ENCODE measurements around the gene NR1H4. TPM values are rescaled to one million over a fixed set of nuclear protein-coding genes. Genes with fewer than 3 reads are reported as not detected.

NR1H4 gene
- total RNA-seq, 2 donors from 2014 or later: not detected

DNA sequence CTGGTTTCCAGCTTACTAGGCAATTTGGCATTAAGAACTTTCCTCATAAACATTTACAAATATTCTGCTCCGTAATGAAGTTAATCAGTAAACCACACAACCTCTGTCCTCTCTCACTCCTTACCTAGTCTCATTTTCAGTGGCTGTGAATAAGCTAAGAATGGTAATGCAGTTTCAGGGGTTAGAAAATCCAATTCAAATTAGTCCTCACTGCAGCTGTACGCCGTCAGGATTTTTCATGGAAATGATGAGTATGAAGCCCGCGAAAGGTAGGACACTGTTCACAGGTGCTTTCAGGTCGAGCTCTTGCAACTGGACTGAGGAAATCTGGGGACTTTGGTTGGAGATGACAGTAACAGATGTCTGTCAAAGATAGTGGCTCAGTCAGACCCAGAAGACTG, 29.6 kb downstream of the NR1H4 start:
- no peak overlapping the region for H3K4me3 Mint-ChIP-seq
- peaks cover 0 to 4% of the 10 kb centered on the region in 2 donors for H3K27me3 Mint-ChIP-seq
- H3K36me3 Mint-ChIP-seq: no peaks in the 10 kb centered on the region
- H3K27ac Mint-ChIP-seq: no peak overlapping the region
- no peaks in the 10 kb centered on the region for H3K9me3 Mint-ChIP-seq
- ATAC-seq: no peak
- H3K4me1 Mint-ChIP-seq (ENCODE audit: low read depth in 2 of 2): no peaks in the 10 kb centered on the region
- no peak for DNase-seq (ENCODE audit: low spot score)

DNA sequence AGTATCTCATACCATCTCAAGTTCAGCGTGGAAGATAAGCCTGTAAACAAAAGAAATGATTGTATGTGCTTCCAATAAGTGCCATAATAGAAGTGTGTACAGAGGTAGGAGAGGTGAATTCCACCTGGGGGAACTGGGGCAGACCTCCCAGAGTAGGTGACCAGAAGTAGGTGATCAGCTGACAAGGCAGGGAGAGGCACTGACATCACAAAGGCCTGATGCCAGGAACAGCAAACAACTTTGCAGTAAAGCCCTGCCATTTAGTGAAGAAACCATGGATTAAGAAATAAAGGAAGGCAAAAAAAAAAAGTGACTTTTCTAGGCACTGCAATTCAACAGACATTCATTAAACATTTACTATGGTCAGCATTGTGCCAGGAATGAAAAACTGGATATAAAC, 31.1 kb downstream of the NR1H4 start:
- H3K36me3 Mint-ChIP-seq: no peaks in the 10 kb centered on the region
- no peak overlapping the region for H3K4me3 Mint-ChIP-seq
- H3K27me3 Mint-ChIP-seq: peaks cover 0 to 4% of the 10 kb centered on the region in 2 donors
- no peak for ATAC-seq
- no peaks in the 10 kb centered on the region for H3K9me3 Mint-ChIP-seq
- no peak overlapping the region for H3K27ac Mint-ChIP-seq
- no peak for DNase-seq (ENCODE audit: low spot score)
- H3K4me1 Mint-ChIP-seq (ENCODE audit: low read depth in 2 of 2): no peaks in the 10 kb centered on the region

DNA sequence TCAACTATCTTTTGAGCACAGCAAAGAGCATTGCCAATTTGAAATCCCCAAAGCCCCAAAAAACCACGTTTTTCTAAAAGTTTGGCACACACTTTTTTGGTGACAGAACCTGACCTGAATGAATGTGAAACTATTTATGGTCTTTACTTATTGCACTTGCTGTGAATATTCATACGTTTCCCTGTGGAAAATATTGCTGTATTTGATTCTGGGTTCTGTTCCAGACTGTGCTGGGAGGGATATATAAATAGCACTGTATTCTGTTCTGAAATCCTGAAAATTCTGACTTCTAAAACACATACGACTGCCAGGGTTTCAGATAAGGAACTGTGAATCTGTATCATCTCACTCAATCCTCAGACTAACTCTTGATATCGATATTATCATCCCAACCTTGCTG, 35.1 kb downstream of the NR1H4 start:
- Mint-ChIP-seq H3K36me3 (no peaks in the 10 kb centered on the region), H3K27ac (no peak overlapping the region), H3K4me3 (no peak overlapping the region), H3K27me3 (peaks cover 0 to 4% of the 10 kb centered on the region in 2 donors), H3K4me1 (ENCODE audit: low read depth in 2 of 2) (no peaks in the 10 kb centered on the region), H3K9me3 (no peaks in the 10 kb centered on the region)
- no peak for DNase-seq (ENCODE audit: low spot score)
- no peak for ATAC-seq

DNA sequence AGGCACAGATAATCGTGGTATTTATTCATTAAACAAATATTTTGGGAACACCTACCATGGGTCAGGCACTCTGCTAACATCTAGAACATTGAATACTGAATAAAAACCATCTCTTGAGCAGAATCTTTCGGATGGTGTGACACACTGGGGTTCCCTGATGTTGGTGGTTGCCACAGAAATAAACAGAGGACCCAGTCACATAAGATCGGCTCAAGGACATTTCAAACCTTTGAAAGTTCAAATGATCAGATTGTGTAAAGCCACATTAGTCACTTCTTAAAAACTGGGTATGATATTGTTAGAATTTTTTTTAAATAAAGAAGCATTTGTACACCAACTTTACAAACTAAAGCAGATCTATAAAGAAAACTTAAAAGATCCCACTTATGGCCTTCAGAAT, 39.0 kb downstream of the NR1H4 start:
- Mint-ChIP-seq H3K9me3 (peaks cover 4% of the 10 kb centered on the region), H3K4me3 (no peak overlapping the region), H3K36me3 (no peaks in the 10 kb centered on the region), H3K27me3 (peaks cover 0 to 6% of the 10 kb centered on the region in 2 donors), H3K4me1 (ENCODE audit: low read depth in 2 of 2) (no peaks in the 10 kb centered on the region), H3K27ac (no peak overlapping the region)
- DNase-seq (ENCODE audit: low spot score) (no peak), ATAC-seq (no peak)

DNA sequence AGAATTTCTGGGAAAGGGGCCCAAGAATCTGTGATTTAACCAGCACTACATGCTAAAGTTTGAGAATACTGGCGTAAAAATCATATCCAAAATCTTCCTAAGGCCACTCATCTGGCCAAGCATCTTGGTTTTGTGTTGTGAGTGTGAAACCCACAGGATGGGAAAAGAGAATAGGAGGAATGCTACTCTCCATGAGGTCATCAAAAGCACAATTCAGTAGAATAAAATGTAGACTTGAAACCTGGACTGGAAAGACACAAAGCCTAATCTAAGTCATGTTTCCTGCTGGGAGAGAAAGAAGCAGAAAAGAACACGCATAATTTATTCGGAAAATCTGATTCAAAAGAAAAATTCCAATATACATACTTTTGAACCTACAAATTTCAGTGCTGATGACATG, 42.3 kb downstream of the NR1H4 start:
- peaks cover 4% of the 10 kb centered on the region for H3K9me3 Mint-ChIP-seq
- H3K4me1 Mint-ChIP-seq (ENCODE audit: low read depth in 2 of 2): no peaks in the 10 kb centered on the region
- H3K27me3 Mint-ChIP-seq: peaks cover 0 to 8% of the 10 kb centered on the region in 2 donors
- no peak for ATAC-seq
- no peaks in the 10 kb centered on the region for H3K36me3 Mint-ChIP-seq
- no peak overlapping the region for H3K27ac Mint-ChIP-seq
- H3K4me3 Mint-ChIP-seq: no peak overlapping the region
- DNase-seq (ENCODE audit: low spot score): no peak

DNA sequence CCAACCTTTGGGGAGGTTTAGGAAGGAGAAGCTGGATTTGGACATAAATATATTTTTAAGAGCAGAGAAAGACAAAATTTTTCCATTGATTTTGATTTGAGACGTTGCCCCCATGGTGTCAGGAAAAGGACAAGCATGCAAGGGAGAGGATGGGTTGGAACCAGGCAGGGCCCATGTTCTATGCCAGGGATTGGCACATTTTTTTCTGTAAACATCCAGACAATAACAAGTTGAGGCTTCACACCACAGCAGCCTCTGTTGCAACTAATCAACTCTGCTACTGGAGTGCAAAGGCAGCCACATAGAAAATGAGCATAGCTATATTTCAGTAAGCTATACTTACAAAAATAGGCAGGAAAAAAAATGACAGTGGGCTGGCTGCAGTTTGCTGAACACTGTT, 44.7 kb downstream of the NR1H4 start:
- no peaks in the 10 kb centered on the region for H3K4me1 Mint-ChIP-seq (ENCODE audit: low read depth in 2 of 2)
- peaks cover 4% of the 10 kb centered on the region for H3K9me3 Mint-ChIP-seq
- DNase-seq (ENCODE audit: low spot score) (no peak), ATAC-seq (no peak)
- no peaks in the 10 kb centered on the region for H3K36me3 Mint-ChIP-seq
- H3K4me3 Mint-ChIP-seq: no peak overlapping the region
- peaks cover 8 to 10% of the 10 kb centered on the region in 2 donors for H3K27me3 Mint-ChIP-seq
- H3K27ac Mint-ChIP-seq: no peak overlapping the region

DNA sequence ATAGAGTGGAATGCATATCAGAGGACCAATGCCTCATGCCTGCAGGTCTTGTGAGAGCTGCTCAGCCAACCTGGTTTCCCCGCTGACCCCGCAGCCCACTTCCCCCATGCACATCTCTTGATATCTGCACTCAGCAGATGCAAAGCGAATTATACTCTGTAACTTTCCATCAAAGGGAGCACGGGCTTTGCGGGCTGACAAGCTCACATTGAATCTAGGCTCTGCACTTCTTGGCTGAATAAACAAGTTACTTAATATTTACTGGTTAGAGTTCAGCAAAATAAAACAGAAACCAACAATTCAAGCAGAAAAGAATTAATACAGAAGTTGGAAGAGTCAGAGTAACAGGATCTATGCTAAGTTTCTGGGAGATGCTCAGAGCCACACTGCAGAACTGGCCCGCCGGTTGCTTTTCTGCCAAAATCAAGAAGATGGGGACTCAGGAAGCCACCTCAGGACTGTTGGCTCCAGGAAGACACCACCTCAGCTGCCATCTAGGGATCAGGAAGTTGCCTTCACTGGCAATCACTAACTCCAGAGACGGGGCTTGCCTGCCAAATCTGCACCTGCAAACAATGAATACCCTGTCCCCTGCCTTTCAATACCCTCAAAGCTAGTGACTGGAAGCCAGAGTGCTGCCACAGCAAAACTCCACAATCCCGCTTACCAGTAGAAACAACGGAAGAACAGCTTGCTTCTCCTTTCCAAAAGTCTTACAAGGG, 46.5 kb downstream of the NR1H4 start:
- DNase-seq (ENCODE audit: low spot score): no peak

DNA sequence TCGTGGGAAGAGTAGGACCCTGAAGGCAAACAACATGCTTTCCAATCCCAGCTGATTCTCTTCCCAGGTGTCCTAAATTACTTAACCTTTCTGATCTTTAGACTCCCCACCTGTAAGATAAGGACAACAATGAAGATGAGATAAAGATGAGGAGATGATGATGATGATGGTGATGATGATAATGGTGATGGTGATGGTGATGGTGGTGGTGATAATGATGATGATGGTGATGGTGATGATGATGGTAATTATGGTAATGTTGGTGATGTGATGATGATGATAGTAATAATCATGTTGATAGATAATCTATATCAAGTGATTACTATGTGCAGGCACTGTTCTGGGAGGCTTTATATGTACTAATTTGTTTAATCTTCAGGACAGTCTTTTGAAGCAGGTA, 48.3 kb downstream of the NR1H4 start:
- no peaks in the 10 kb centered on the region for H3K4me1 Mint-ChIP-seq (ENCODE audit: low read depth in 2 of 2)
- ATAC-seq (no peak), DNase-seq (ENCODE audit: low spot score) (no peak)
- H3K36me3 Mint-ChIP-seq: no peaks in the 10 kb centered on the region
- H3K9me3 Mint-ChIP-seq: peaks cover 3% of the 10 kb centered on the region
- H3K4me3 Mint-ChIP-seq: no peak overlapping the region
- no peak overlapping the region for H3K27ac Mint-ChIP-seq
- H3K27me3 Mint-ChIP-seq: peaks cover 14 to 25% of the 10 kb centered on the region in 2 donors

More for the DNA sequence above, 46.5 kb downstream of the NR1H4 start:
- Mint-ChIP-seq H3K36me3 (no peaks in the 10 kb centered on the region), H3K4me3 (no peak overlapping the region), H3K27ac (no peak overlapping the region), H3K4me1 (ENCODE audit: low read depth in 2 of 2) (no peaks in the 10 kb centered on the region), H3K9me3 (peaks cover 4% of the 10 kb centered on the region), H3K27me3 (peaks cover 11 to 16% of the 10 kb centered on the region in 2 donors)
- no peak for ATAC-seq

DNA sequence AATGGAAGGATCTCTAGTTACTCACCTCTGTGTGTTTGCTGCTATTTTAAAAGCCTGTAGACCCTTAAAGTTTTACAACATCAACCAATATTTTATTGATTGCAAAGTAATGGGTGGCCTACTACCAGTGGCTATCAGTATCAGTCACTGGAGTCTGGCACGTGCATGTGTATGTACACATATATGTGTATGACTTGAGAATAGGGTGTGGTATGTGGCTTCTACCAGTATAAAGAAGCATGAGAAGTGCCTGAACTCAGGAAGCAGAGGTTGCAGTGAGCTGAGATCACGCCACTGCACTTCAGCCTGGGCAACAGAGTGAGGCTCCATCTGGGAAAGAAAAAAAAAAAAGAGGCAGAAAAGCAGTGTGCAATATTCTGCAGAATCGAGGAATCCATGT, 54.4 kb downstream of the NR1H4 start:
- Mint-ChIP-seq H3K27ac (no peak overlapping the region), H3K4me1 (ENCODE audit: low read depth in 2 of 2) (no peaks in the 10 kb centered on the region), H3K9me3 (peaks cover 3% of the 10 kb centered on the region), H3K27me3 (peaks cover 16 to 25% of the 10 kb centered on the region in 2 donors), H3K4me3 (no peak overlapping the region), H3K36me3 (no peaks in the 10 kb centered on the region)
- no peak for ATAC-seq
- no peak for DNase-seq (ENCODE audit: low spot score)

DNA sequence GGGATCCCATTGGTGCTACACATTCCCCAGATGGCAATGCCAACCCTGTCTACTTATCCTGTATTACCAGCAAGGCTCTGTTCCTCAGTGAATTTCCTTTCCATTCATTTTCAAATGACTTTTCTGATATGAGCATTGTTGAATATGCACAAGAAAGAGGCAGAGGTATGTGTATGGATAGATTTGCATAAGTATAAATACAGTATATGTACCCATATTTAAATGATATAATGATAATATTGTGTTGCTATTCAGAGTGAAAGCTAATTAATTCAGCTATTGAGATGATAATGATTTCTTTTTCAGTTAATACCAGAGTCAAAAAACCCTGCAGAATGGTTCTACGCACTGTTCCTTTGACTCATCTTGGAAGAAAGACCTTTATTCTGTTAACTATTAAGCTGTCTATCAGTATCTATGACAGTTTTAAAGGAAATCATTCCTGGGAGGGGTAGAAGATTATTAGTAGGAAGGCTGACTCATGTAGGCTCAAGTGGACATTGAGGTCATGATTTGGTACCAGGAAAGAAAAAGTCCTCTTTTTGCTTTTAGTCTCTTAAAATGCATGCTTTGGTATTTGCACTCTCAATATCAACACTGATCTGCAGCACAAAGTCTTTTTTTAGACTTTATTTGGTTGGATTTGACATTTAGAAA, 54.9 kb downstream of the NR1H4 start:
- Mint-ChIP-seq H3K27me3 (peaks cover 14 to 21% of the 10 kb centered on the region in 2 donors), H3K9me3 (peaks cover 3% of the 10 kb centered on the region), H3K4me3 (no peak overlapping the region), H3K4me1 (ENCODE audit: low read depth in 2 of 2) (no peaks in the 10 kb centered on the region), H3K36me3 (no peaks in the 10 kb centered on the region), H3K27ac (no peak overlapping the region)
- ATAC-seq (no peak), DNase-seq (ENCODE audit: low spot score) (no peak)

DNA sequence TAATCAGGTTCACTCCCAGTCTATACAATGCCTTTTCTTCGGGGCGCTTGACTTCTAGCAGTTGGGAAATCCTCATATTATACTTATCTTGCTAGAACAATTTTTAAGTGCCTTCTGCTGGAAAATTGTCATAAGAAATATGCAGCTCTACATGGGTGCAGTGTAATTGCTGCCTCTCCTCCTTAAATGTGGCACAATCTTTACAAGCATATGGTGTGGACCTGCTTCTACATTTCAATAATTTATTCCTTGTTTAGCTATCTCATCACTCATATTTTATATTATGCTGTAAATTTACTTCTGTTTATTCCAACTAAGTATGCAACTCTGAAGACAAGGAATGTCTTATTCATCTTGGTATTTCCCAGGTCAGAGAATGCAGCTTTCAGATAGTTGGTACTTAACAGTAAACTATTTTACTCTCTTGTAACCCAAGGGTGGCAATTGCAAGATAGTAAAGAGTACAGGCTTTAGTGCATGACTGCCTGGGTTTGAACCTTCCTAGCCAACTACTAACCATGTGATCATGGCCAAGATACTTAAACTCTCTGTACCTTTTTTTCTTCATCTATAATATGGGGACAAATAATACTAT, 56.2 kb downstream of the NR1H4 start:
- H3K4me1 Mint-ChIP-seq (ENCODE audit: low read depth in 2 of 2): no peaks in the 10 kb centered on the region
- peaks cover 3% of the 10 kb centered on the region for H3K9me3 Mint-ChIP-seq
- no peak overlapping the region for H3K27ac Mint-ChIP-seq
- no peak for ATAC-seq
- H3K36me3 Mint-ChIP-seq: no peaks in the 10 kb centered on the region
- H3K27me3 Mint-ChIP-seq: peaks cover 13 to 17% of the 10 kb centered on the region in 2 donors
- no peak for DNase-seq (ENCODE audit: low spot score)
- H3K4me3 Mint-ChIP-seq: no peak overlapping the region

DNA sequence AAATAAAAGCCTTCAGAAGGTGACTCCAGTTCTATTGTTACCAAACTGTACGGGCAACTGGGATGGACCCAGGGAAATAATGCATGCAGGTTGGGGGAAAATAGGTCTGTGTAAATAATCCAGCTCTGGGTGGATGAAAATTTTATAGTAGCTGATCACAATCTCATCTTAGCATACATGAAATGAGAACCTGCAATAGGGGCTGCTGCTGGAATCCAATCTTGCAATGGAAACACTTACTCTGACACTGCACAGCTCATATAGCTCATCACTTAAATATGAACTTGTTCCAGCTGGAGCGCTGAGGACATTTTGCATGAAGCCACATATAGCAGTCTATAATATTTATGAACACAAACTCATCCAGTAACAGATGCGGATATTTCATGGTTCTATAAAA, 59.7 kb downstream of the NR1H4 start:
- Mint-ChIP-seq H3K27me3 (peaks cover 12 to 19% of the 10 kb centered on the region in 2 donors), H3K4me3 (no peak overlapping the region), H3K27ac (no peak overlapping the region), H3K9me3 (peaks cover 3% of the 10 kb centered on the region), H3K4me1 (ENCODE audit: low read depth in 2 of 2) (no peaks in the 10 kb centered on the region), H3K36me3 (no peaks in the 10 kb centered on the region)
- DNase-seq (ENCODE audit: low spot score): no peak
- ATAC-seq: no peak

DNA sequence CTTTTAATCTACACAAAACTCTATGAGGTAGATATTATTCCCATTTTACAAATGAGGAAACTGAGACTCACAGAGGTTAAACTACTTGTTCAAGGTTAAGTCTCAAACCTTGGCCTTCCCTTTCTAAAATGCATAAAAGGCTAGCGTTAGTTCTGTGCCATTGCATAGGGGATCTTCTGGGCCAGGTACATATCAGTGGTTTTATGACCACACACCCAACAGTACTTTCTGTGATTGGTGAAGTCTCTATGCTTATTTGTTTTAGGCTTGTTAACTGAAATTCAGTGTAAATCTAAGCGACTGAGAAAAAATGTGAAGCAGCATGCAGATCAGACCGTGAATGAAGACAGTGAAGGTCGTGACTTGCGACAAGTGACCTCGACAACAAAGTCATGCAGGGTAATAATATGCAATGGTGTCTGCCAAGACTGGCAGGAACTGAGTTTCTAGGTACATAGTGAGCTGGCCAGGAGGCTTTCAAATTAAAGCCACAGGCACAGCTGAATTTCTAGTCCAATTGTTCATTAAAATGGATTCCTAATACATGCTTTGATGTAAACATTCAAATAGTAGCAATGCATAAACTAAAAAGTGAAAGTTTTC, 61.1 kb downstream of the NR1H4 start:
- peaks cover 3% of the 10 kb centered on the region for H3K9me3 Mint-ChIP-seq
- DNase-seq (ENCODE audit: low spot score) (no peak), ATAC-seq (no peak)
- H3K27ac Mint-ChIP-seq: no peak overlapping the region
- H3K36me3 Mint-ChIP-seq: no peaks in the 10 kb centered on the region
- H3K4me3 Mint-ChIP-seq: no peak overlapping the region
- no peaks in the 10 kb centered on the region for H3K4me1 Mint-ChIP-seq (ENCODE audit: low read depth in 2 of 2)
- peaks cover 6 to 22% of the 10 kb centered on the region in 2 donors for H3K27me3 Mint-ChIP-seq

DNA sequence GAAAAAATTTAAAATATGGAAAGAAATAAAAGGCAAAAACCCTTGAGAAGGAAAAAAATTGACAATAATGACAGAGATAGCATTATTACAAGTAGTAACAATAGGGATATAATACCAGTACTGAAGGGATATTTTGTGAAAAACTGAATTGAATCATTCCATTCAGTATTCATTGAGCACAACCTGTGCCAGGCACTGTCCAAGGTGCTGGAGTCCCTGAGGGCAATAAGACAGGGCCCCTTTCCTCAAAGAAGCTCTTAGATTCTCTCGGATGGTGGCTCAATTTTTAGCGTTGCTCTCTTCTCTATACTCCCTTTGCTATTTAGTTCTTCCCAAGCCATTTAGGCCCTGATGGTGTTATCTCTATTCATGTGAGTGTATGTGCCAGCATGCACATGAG, 65.5 kb downstream of the NR1H4 start:
- H3K4me3 Mint-ChIP-seq: no peak overlapping the region
- no peaks in the 10 kb centered on the region for H3K4me1 Mint-ChIP-seq (ENCODE audit: low read depth in 2 of 2)
- H3K27ac Mint-ChIP-seq: no peak overlapping the region
- DNase-seq (ENCODE audit: low spot score): no peak
- peaks cover 8 to 35% of the 10 kb centered on the region in 2 donors for H3K27me3 Mint-ChIP-seq
- no peaks in the 10 kb centered on the region for H3K9me3 Mint-ChIP-seq
- ATAC-seq: no peak
- no peaks in the 10 kb centered on the region for H3K36me3 Mint-ChIP-seq

All from natural killer cell treated with Interleukin-12 subunit alpha and Interleukin-12 subunit beta and Interleukin-15 and Interleukin-18, amount 100 ng/mL, for 72 hours (primary cell).